Left colon (tissue), 2 donors: ENCODE measurements around the gene CHCHD6. TPM values are rescaled to one million over a fixed set of nuclear protein-coding genes. Genes with fewer than 3 reads are reported as not detected.

Source experiments
- ATAC-seq: fragments of 200-7000 bp; cut with Tn5 transposase; one replicate; pipeline ENCODE4 v1.9.1; 2020; ENCODE audit warnings: mild to moderate bottlenecking, moderate library complexity
- DNase-seq, 2 donors: peaks; one replicate each; pipeline ENCODE4 v3.0.0-alpha.2; 2020
- intact Hi-C, 2 donors: fragments of 100-400 bp; cut with DNase I in 1 of 2; cut with micrococcal nuclease in 1 of 2; formaldehyde crosslinking; loops; one replicate each; pipeline versions ENCODE4 v1.11.2 to v1.14.0; 2022; cut with DNase I, micrococcal nuclease
- total RNA-seq, 2 donors: library from RNA; stranded (reverse); fragmentation: NEBNext Ultra II Directional; extraction: Animal tissue kit (Norgen Biotek cat#: 25700); gene quantifications; one replicate each; pipeline ENCODE4 v1.2.1, GENCODE V29; 2021
- donor health status: DM: no; HTN: no; CAD: no.
- donor health status: DM: yes; HTN: yes; CAD: no.

Gene CHCHD6
- total RNA-seq, 2 donors from 2014 or later: 8.9 to 11.4 TPM

- intact Hi-C loops: no loop called here
- no peak for DNase-seq
- no peak for ATAC-seq
Observed at GRCh38 chr3:126918355-126918821, 214.3 kb downstream of the CHCHD6 start.

- ATAC-seq (peak; percentile 87), DNase-seq (no peak)
- intact Hi-C loops: no loop called here
Observed at GRCh38 chr3:126921085-126921824, 217.2 kb downstream of the CHCHD6 start.

GRCh38 chr3:126922466-126922865, 218.4 kb downstream of the CHCHD6 start:
- DNase-seq (no peak), ATAC-seq (no peak)
- intact Hi-C loops: no loop called here

GRCh38 chr3:126923423-126923822, 219.4 kb downstream of the CHCHD6 start:
- intact Hi-C loops: no loop called here
- no peak for DNase-seq
- no peak for ATAC-seq

- intact Hi-C loops: no loop called here
- DNase-seq: no peak
- no peak for ATAC-seq
Observed at GRCh38 chr3:126923895-126924294, 219.9 kb downstream of the CHCHD6 start.

GRCh38 chr3:126924458-126924857, 220.4 kb downstream of the CHCHD6 start:
- DNase-seq (no peak), ATAC-seq (peak; percentile 82)
- intact Hi-C loops: no loop called here

- intact Hi-C loops: no loop called here
- DNase-seq (no peak), ATAC-seq (peak; percentile 10)
Observed at GRCh38 chr3:126925411-126926171, 221.6 kb downstream of the CHCHD6 start.

- ATAC-seq (no peak), DNase-seq (no peak)
- intact Hi-C loops: no loop called here
Observed at GRCh38 chr3:126926684-126927400, 222.8 kb downstream of the CHCHD6 start.

GRCh38 chr3:126927401-126927750, 223.3 kb downstream of the CHCHD6 start:
- DNase-seq (no peak), ATAC-seq (no peak)
- intact Hi-C loops: no loop called here

- DNase-seq (no peak), ATAC-seq (no peak)
- intact Hi-C loops: no loop called here
Observed at GRCh38 chr3:126927846-126928245, 223.8 kb downstream of the CHCHD6 start.

GRCh38 chr3:126928921-126929474, 225.0 kb downstream of the CHCHD6 start:
- DNase-seq: no peak
- intact Hi-C loops: no loop called here

GRCh38 chr3:126930936-126931600, 227.0 kb downstream of the CHCHD6 start:
- DNase-seq: no peak
- intact Hi-C loops: no loop called here
- ATAC-seq: no peak

More at GRCh38 chr3:126928921-126929474, 225.0 kb downstream of the CHCHD6 start:
- no peak for ATAC-seq

GRCh38 chr3:126931806-126932187, 227.8 kb downstream of the CHCHD6 start:
- intact Hi-C loops: no loop called here
- no peak for ATAC-seq
- no peak for DNase-seq

GRCh38 chr3:126932188-126932931, 228.3 kb downstream of the CHCHD6 start:
- DNase-seq (no peak), ATAC-seq (no peak)
- intact Hi-C loops: no loop called here

GRCh38 chr3:126934031-126934531, 230.0 kb downstream of the CHCHD6 start:
- intact Hi-C loops: no loop called here
- no peak for ATAC-seq
- DNase-seq: no peak

- intact Hi-C loops: no loop called here
- ATAC-seq (no peak), DNase-seq (no peak)
Observed at GRCh38 chr3:126934991-126935390, 231.0 kb downstream of the CHCHD6 start.

- intact Hi-C loops: no loop called here
- no peak for DNase-seq
- ATAC-seq: no peak
Observed at GRCh38 chr3:126935756-126936509, 231.9 kb downstream of the CHCHD6 start.
